A673 (cell line): ENCODE measurements around the gene SH3RF1.

Source experiments
- EZH2 ChIP-seq: fragments of 200-600 bp; sonication (generic); IDR thresholded peaks from 2 replicates; pipeline ENCODE4 v1.6.1; 2017; ENCODE audit warnings: borderline replicate concordance, low read depth, mild to moderate bottlenecking, mixed read lengths, antibody characterized with exemption, low read length; ENCODE audit not compliant: poor library complexity, severe bottlenecking
- TF ChIP-seq, protein P1 (sequence below): fragments of 300-800, 200-600 bp; sonication (generic); conservative IDR thresholded peaks from 2 replicates; pipeline ENCODE4 v1.5.1; 2017; ENCODE audit warnings: low read depth, mild to moderate bottlenecking, antibody characterized with exemption, low read length, moderate library complexity, mixed read lengths

DNA sequence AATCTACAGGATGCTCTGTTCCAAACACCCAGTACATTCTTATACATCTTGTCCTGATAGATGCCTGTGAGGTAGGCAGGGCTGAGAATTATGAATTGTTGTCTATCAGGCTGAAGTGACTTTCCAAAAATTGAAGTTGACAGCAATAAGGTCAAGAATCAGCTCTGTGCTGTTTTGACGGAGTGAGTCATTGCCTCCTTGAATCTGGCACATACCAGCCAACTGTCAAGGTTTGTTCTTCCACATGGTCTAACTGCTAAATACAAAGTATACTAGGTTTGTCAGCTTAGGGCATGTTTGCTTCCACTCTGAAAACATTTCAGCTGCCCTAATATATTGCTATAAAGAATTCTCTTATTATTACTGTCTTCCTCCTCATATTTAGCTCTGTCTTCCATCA lies 32.3 kb downstream of the SH3RF1 start:
- TF ChIP-seq, protein P1, sequence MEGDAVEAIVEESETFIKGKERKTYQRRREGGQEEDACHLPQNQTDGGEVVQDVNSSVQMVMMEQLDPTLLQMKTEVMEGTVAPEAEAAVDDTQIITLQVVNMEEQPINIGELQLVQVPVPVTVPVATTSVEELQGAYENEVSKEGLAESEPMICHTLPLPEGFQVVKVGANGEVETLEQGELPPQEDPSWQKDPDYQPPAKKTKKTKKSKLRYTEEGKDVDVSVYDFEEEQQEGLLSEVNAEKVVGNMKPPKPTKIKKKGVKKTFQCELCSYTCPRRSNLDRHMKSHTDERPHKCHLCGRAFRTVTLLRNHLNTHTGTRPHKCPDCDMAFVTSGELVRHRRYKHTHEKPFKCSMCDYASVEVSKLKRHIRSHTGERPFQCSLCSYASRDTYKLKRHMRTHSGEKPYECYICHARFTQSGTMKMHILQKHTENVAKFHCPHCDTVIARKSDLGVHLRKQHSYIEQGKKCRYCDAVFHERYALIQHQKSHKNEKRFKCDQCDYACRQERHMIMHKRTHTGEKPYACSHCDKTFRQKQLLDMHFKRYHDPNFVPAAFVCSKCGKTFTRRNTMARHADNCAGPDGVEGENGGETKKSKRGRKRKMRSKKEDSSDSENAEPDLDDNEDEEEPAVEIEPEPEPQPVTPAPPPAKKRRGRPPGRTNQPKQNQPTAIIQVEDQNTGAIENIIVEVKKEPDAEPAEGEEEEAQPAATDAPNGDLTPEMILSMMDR: no peak
- no peak for TF ChIP-seq EZH2
